H1 (cell line): Measurements from ENCODE around the gene GLI1. TPM values are rescaled to one million over a fixed set of nuclear protein-coding genes. Genes with fewer than 3 reads are reported as not detected.

ENCODE experiments used
- CTCF ChIA-PET: fragments of 300-600 bp; sonication (Branson Sonifier 250); formaldehyde crosslinking; loops from one replicate; lab custom pipeline; 2021; ENCODE audit not compliant: partially characterized antibody; lab: Charles Lee
- POLR2A ChIA-PET: fragments of 300-600 bp; sonication (Branson Sonifier 250); formaldehyde crosslinking; loops from one replicate; lab custom pipeline; 2021; ENCODE audit warnings: inconsistent platforms; ENCODE audit not compliant: partially characterized antibody; lab: Charles Lee
- DNase-seq, 2 experiments: peaks; one replicate each; pipeline versions ENCODE4 v3.0.0 to v3.0.0-alpha.2; 2010 to 2022; ENCODE audit warnings: low spot score in 2 of 2, low read depth in 1 of 2, mixed read lengths in 1 of 2
- FAIRE-seq: peaks from 2 replicates; lab custom pipeline; 2011; peaks lifted over from hg19 to GRCh38; lab: Jason Lieb, UNC
- H2AFZ ChIP-seq: 2 replicates; pipeline ENCODE4 v1.8.1; 2012; ENCODE audit warnings: low read length, inconsistent platforms
- H2AK5ac ChIP-seq: 2 replicates; pipeline ENCODE4 v1.6.1; 2013; ENCODE audit warnings: low read depth, low read length
- H2BK120ac ChIP-seq: replicated peaks from 2 replicates; pipeline ENCODE3; 2013; ENCODE audit warnings: low read depth, low read length, inconsistent platforms
- H2BK12ac ChIP-seq: 2 replicates; pipeline ENCODE4 v1.6.1; 2013; ENCODE audit warnings: low read depth, low read length
- H2BK15ac ChIP-seq: 2 replicates; pipeline ENCODE4 v1.6.1; 2013; ENCODE audit warnings: low read length
- H2BK20ac ChIP-seq: 2 replicates; pipeline ENCODE4 v1.6.1; 2013; ENCODE audit warnings: low read length
- H2BK5ac ChIP-seq: 2 replicates; pipeline ENCODE4 v1.6.1; 2013; ENCODE audit warnings: low read depth, low read length
- H3K14ac ChIP-seq: 2 replicates; pipeline ENCODE4 v1.6.1; 2013; ENCODE audit warnings: inconsistent platforms; ENCODE audit not compliant: insufficient read length
- H3K18ac ChIP-seq: 2 replicates; pipeline ENCODE4 v1.6.1; 2013; ENCODE audit warnings: low read length; ENCODE audit errors: extremely low read depth
- H3K23ac ChIP-seq: 2 replicates; pipeline ENCODE4 v1.6.1; 2013; ENCODE audit warnings: inconsistent platforms; ENCODE audit not compliant: insufficient read length
- H3K23me2 ChIP-seq: 2 replicates; pipeline ENCODE4 v1.6.1; 2013; ENCODE audit warnings: low read depth, low read length
- H3K27ac ChIP-seq: 2 replicates; pipeline ENCODE4 v1.6.1; 2011; ENCODE audit warnings: low read depth, low read length, inconsistent platforms
- H3K27me3 ChIP-seq, 4 experiments: replicated peaks in 1 of 4; 1 replicate in 1 of 4; 2 replicates in 3 of 4; pipeline versions ENCODE4 v1.6.1 to v1.8.1; 2011 to 2013; ENCODE audit warnings: low read length in 3 of 4, mild to moderate bottlenecking in 3 of 4, inconsistent platforms in 2 of 4, mixed read lengths in 2 of 4, moderate library complexity in 1 of 4; ENCODE audit not compliant: control insufficient read depth in 3 of 4, insufficient read depth in 3 of 4; ENCODE audit errors: extremely low read depth in 1 of 4
- H3K36me3 ChIP-seq, 4 experiments: 2 replicates each; pipeline versions ENCODE4 v1.6.1 to v1.8.1; 2011 to 2013; ENCODE audit warnings: mild to moderate bottlenecking in 4 of 4, low read length in 3 of 4, moderate library complexity in 2 of 4, control low read depth in 1 of 4, inconsistent platforms in 1 of 4; ENCODE audit not compliant: insufficient read depth in 4 of 4, control insufficient read depth in 2 of 4
- H3K4ac ChIP-seq: replicated peaks from 2 replicates; pipeline ENCODE3; 2013; ENCODE audit warnings: low read length, low read depth, mixed read lengths, inconsistent platforms; ENCODE audit not compliant: insufficient read length
- H3K4me1 ChIP-seq, 4 experiments: replicated peaks in 1 of 4; 1 replicate in 1 of 4; 2 replicates in 3 of 4; pipeline versions ENCODE4 v1.6.1 to v1.8.1; 2011 to 2013; ENCODE audit warnings: low read length in 3 of 4, inconsistent platforms in 2 of 4, mixed read lengths in 1 of 4; ENCODE audit not compliant: insufficient read depth in 4 of 4, control insufficient read depth in 3 of 4
- H3K4me2 ChIP-seq, 2 experiments: 2 replicates each; pipeline versions ENCODE4 v1.6.1 to v1.8.1; 2011 to 2013; ENCODE audit warnings: low read depth in 2 of 2, low read length in 2 of 2, control low read depth in 1 of 2, inconsistent platforms in 1 of 2, mild to moderate bottlenecking in 1 of 2; ENCODE audit not compliant: insufficient read depth in 1 of 2
- H3K4me3 ChIP-seq, 4 experiments: fragments of 200-600, 300-600 bp in 1 of 4; sonication (generic), shearing (Covaris generic), sonication (Bioruptor Twin) in 1 of 4; 2 replicates each; pipeline versions ENCODE4 v1.5.1 to v1.8.1; 2011 to 2016; ENCODE audit warnings: low read length in 4 of 4, low read depth in 3 of 4, control low read depth in 2 of 4, inconsistent platforms in 2 of 4, mild to moderate bottlenecking in 2 of 4, mixed read lengths in 1 of 4, moderate library complexity in 1 of 4; ENCODE audit not compliant: insufficient read depth in 2 of 4; ENCODE audit errors: extremely low read depth in 1 of 4
- H3K56ac ChIP-seq: replicated peaks from 2 replicates; pipeline ENCODE3; 2013; ENCODE audit warnings: low read depth, mild to moderate bottlenecking, mixed read lengths, low read length, inconsistent platforms; ENCODE audit not compliant: insufficient read length
- H3K79me1 ChIP-seq: 2 replicates; pipeline ENCODE4 v1.6.1; 2013; ENCODE audit warnings: low read depth, low read length, control low read depth
- H3K79me2 ChIP-seq, 2 experiments: 2 replicates each; pipeline versions ENCODE4 v1.6.1 to v1.8.1; 2012 to 2013; ENCODE audit warnings: low read length in 2 of 2, mild to moderate bottlenecking in 2 of 2, inconsistent platforms in 1 of 2; ENCODE audit not compliant: insufficient read depth in 2 of 2, control insufficient read depth in 1 of 2
- H3K9ac ChIP-seq, 4 experiments: replicated peaks in 1 of 4; 1 replicate in 1 of 4; 2 replicates in 3 of 4; pipeline versions ENCODE4 v1.6.1 to v1.8.1; 2011 to 2013; ENCODE audit warnings: low read depth in 3 of 4, low read length in 3 of 4, control low read depth in 2 of 4, mild to moderate bottlenecking in 2 of 4, moderate library complexity in 2 of 4, inconsistent platforms in 1 of 4; ENCODE audit errors: extremely low read depth in 1 of 4
- H3K9me3 ChIP-seq, 2 experiments: 2 replicates each; pipeline versions ENCODE4 v1.6.1 to v1.8.1; 2012 to 2013; ENCODE audit warnings: mild to moderate bottlenecking in 2 of 2, moderate library complexity in 2 of 2, control low read depth in 1 of 2, inconsistent platforms in 1 of 2, low read depth in 1 of 2, low read length in 1 of 2, mixed read lengths in 1 of 2; ENCODE audit not compliant: insufficient read depth in 2 of 2
- H4K20me1 ChIP-seq, 2 experiments: replicated peaks in 1 of 2; 2 replicates each; pipeline versions ENCODE3 to v1.8.1; 2011 to 2013; ENCODE audit warnings: inconsistent platforms in 2 of 2, low read length in 2 of 2, mild to moderate bottlenecking in 1 of 2; ENCODE audit not compliant: insufficient read depth in 2 of 2, control insufficient read depth in 1 of 2
- H4K5ac ChIP-seq: 2 replicates; pipeline ENCODE4 v1.6.1; 2013; ENCODE audit warnings: low read length, low read depth, mixed read lengths, inconsistent platforms; ENCODE audit not compliant: insufficient read length
- H4K8ac ChIP-seq: 2 replicates; pipeline ENCODE4 v1.8.0; 2013; ENCODE audit warnings: mild to moderate bottlenecking, moderate library complexity, low read length, inconsistent platforms; ENCODE audit not compliant: insufficient read depth; ENCODE audit errors: extremely low read depth
- H4K91ac ChIP-seq: replicated peaks from 2 replicates; pipeline ENCODE3; 2013; ENCODE audit warnings: low read length, mixed read lengths, inconsistent platforms; ENCODE audit not compliant: insufficient read length
- BCL11A ChIP-seq, 2 experiments: IDR thresholded peaks; one replicate each; pipeline ENCODE4 v1.6.1; 2011; ENCODE audit warnings: low read depth in 2 of 2, low read length in 2 of 2, mild to moderate bottlenecking in 2 of 2
- CEBPB ChIP-seq: IDR thresholded peaks from 2 replicates; pipeline ENCODE4 v1.6.1; 2012; ENCODE audit warnings: low read depth, low read length
- EGR1 ChIP-seq: IDR thresholded peaks from 2 replicates; pipeline ENCODE4 v1.6.1; 2011; ENCODE audit warnings: low read depth, low read length, borderline replicate concordance
- EP300 ChIP-seq, 2 experiments: IDR thresholded peaks; 1 replicate in 1 of 2; 2 replicates in 1 of 2; pipeline ENCODE4 v1.6.1; 2011 to 2012; ENCODE audit warnings: low read depth in 2 of 2, low read length in 2 of 2, mild to moderate bottlenecking in 2 of 2, borderline replicate concordance in 1 of 2, inconsistent platforms in 1 of 2, moderate library complexity in 1 of 2
- KDM5A ChIP-seq: fragments of 200-600 bp; IDR thresholded peaks from 2 replicates; pipeline ENCODE4 v1.7.1; 2012; ENCODE audit warnings: mild to moderate bottlenecking, low read length, inconsistent platforms, mixed read lengths
- NANOG ChIP-seq: IDR thresholded peaks from 2 replicates; pipeline ENCODE4 v1.6.1; 2011; ENCODE audit warnings: low read length, low read depth, mild to moderate bottlenecking, inconsistent platforms; ENCODE audit not compliant: insufficient read depth, poor library complexity, severe bottlenecking
- NRF1 ChIP-seq: IDR thresholded peaks from 2 replicates; pipeline ENCODE4 v1.6.1; 2011; ENCODE audit warnings: mild to moderate bottlenecking, low read depth, low read length, improper control_type of control experiment
- SAP30 ChIP-seq: fragments of 300-600 bp; sonication (generic); IDR thresholded peaks from 2 replicates; pipeline ENCODE4 v1.7.1; 2012; ENCODE audit warnings: low read length, moderate library complexity, mild to moderate bottlenecking, inconsistent platforms; ENCODE audit not compliant: insufficient read depth, insufficient replicate concordance
- SRF ChIP-seq: IDR thresholded peaks from 2 replicates; pipeline ENCODE4 v1.6.1; 2011; ENCODE audit warnings: mild to moderate bottlenecking, low read depth, low read length, moderate library complexity
- WGBS, 2 experiments: shearing (Covaris generic) in 1 of 2; methylation state at CpG; one replicate each; pipeline versions ENCODE4 v1.1.6 to v1.1.7; 2013 to 2015; ENCODE audit warnings: low lambda C conversion rate in 2 of 2, mixed read lengths in 2 of 2, inconsistent platforms in 1 of 2, low coverage in 1 of 2, missing lambda C conversion rate in 1 of 2; ENCODE audit not compliant: insufficient replicate concordance in 2 of 2, insufficient coverage in 1 of 2, insufficient read length in 1 of 2; ENCODE audit errors: extremely low coverage in 1 of 2, missing lambda C conversion rate in 1 of 2; 5-methylcytosine and 5-hydroxymethylcytosine counted together
- polyA plus RNA-seq, 7 experiments: library from polyadenylated mRNA; depleted of rRNA in 3 of 7; stranded (reverse) in 5 of 7; unstranded in 2 of 7; fragments of >200 nt in 5 of 7; fragments of 200-250 nt in 2 of 7; gene quantifications; 1 replicate in 5 of 7; 2 replicates in 1 of 7; 4 replicates in 1 of 7; pipeline versions ENCODE4 v1.2.1 to v1.2.3, GENCODE V29; 2011 to 2013; ENCODE audit warnings: missing spikeins in 2 of 7, mixed read lengths in 2 of 7
- total RNA-seq: library from RNA; stranded (reverse); fragmentation: NEBNext Ultra II Directional; extraction: Animal tissue kit (Norgen Biotek cat#: 25700); gene quantifications from 2 replicates; pipeline ENCODE4 v1.2.1, GENCODE V29; 2021
- TF ChIP-seq, protein P1 (sequence below): IDR thresholded peaks from 2 replicates; pipeline ENCODE4 v1.6.1; 2012; ENCODE audit warnings: low read length, inconsistent platforms

The GLI1 gene
- total and polyA plus RNA-seq, 2 of the 8 experiments (the other 6 are each of a cell fraction or from before 2014, with no cell fraction given), result 23.5 to 25.3 TPM

DNA sequence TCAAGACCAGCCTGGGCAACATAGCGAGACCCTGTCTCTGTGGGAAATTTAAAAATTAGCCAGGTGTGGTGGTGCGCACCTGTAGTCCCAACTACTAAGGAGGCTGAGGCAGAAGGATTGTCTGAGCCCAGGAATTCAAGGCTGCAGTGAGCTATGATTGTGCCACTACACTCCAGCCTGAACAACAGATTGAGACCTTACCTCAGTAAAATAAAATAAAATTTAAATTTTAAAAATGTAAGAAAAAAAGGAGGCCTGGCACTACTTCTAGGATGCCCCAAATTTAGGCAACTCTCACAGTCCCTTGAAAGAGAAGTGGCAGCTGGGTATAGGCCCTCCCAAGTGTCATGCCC is 5.4 kb upstream of the GLI1 start:
- peak overlapping the region; percentile 93; the same call in 1 of the 2 replicates for H2AK5ac ChIP-seq
- peak overlapping the region; percentile 99 for H2BK5ac ChIP-seq
- peaks cover 0 to 4% (median 0%) of the 10 kb centered on the region in 4 experiments; a peak in 1 of 8 replicates for H3K36me3 ChIP-seq
- H3K4me3 ChIP-seq, result peak overlapping the region in 1 of 4 experiments; percentile 91; a peak in 1 of 8 replicates
- no peak for DNase-seq
- 82% methylated on average over 2 of the region's 2 CpGs; no CpG with 5 or more reads in 1 of the 2 experiments for WGBS, 2 experiments
- H4K20me1 ChIP-seq, result no peaks in the 10 kb centered on the region
- no peak overlapping the region for H3K56ac ChIP-seq
- H3K27me3 ChIP-seq, result no peaks in the 10 kb centered on the region
- no peak overlapping the region for H2AFZ ChIP-seq
- ChIA-PET POLR2A (interaction anchor here (0.5 to 11.2 kb wide), 17 partner anchors 10 to 324 kb away, joined by 3 to 168 read pairs (median 25); partner anchors contain the start of genes INHBC, R3HDM2, SHMT2 and STAC3), CTCF (interaction anchor here (0.7 to 18.5 kb wide), 26 partner anchors 10 to 1326 kb away, joined by 3 to 478 read pairs (median 10); partner anchors contain the start of genes ARHGAP9, INHBC, MARS1 and STAC3)
- H2BK120ac ChIP-seq, result no peak overlapping the region
- H4K5ac ChIP-seq, result peak overlapping the region; percentile 53
- peak overlapping the region; percentile 97; the same call in 1 of the 2 replicates for H4K8ac ChIP-seq
- peak overlapping the region; percentile 28 to 95; a peak in 3 of 4 replicates for H3K4me2 ChIP-seq
- no peak for TF ChIP-seq SAP30
- TF ChIP-seq, protein P1, sequence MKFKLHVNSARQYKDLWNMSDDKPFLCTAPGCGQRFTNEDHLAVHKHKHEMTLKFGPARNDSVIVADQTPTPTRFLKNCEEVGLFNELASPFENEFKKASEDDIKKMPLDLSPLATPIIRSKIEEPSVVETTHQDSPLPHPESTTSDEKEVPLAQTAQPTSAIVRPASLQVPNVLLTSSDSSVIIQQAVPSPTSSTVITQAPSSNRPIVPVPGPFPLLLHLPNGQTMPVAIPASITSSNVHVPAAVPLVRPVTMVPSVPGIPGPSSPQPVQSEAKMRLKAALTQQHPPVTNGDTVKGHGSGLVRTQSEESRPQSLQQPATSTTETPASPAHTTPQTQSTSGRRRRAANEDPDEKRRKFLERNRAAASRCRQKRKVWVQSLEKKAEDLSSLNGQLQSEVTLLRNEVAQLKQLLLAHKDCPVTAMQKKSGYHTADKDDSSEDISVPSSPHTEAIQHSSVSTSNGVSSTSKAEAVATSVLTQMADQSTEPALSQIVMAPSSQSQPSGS, result no peak
- no peak for TF ChIP-seq EP300 (IDR thresholded peaks at IDR 0.05; ENCODE audit: borderline replicate concordance in 1 of 2, low read depth in 2 of 2, low read length in 2 of 2)
- no peak for TF ChIP-seq SRF
- no peak for TF ChIP-seq EGR1
- TF ChIP-seq CEBPB, result no peak
- TF ChIP-seq NANOG, result no peak
- no peak for TF ChIP-seq NRF1
- TF ChIP-seq KDM5A, result no peak
- TF ChIP-seq BCL11A (IDR thresholded peaks at IDR 0.05; ENCODE audit: low read depth in 2 of 2, low read length in 2 of 2), result no peak
- peak overlapping the region; percentile 100; the same call in 1 of the 2 replicates for H3K18ac ChIP-seq
- no peak overlapping the region for H3K23ac ChIP-seq
- peaks cover 9% of the 10 kb centered on the region for H3K23me2 ChIP-seq
- H2BK15ac ChIP-seq, result 0 out of 2 replicates have a peak overlapping the region, but pooled peaks have one; percentile 46
- H3K14ac ChIP-seq, result no peak overlapping the region
- no peak for FAIRE-seq
- peak overlapping the region; percentile 95 for H3K4ac ChIP-seq
- H3K9me3 ChIP-seq, result no peaks in the 10 kb centered on the region
- peak overlapping the region in 2 of 4 experiments; percentile 56 to 62; a peak in 4 of 7 replicates for H3K9ac ChIP-seq
- H2BK12ac ChIP-seq, result peak overlapping the region; percentile 97
- no peaks in the 10 kb centered on the region for H3K79me1 ChIP-seq
- H3K4me1 ChIP-seq, result peaks cover 0 to 31% (median 20%) of the 10 kb centered on the region in 4 experiments; a peak in 6 of 7 replicates
- peak overlapping the region; percentile 82; the same call in 1 of the 2 replicates for H3K27ac ChIP-seq
- H2BK20ac ChIP-seq, result no peak overlapping the region; the same call in 1 of the 2 replicates
- H3K79me2 ChIP-seq, result peaks cover 0 to 13% of the 10 kb centered on the region in 2 experiments; a peak in 1 of 4 replicates
- peak overlapping the region; percentile 96 for H4K91ac ChIP-seq
